Keratinocyte (primary cell): ENCODE results near the gene SIK3.

Source experiments
- CTCF ChIP-seq, 3 experiments: IDR thresholded peaks in 1 of 3; conservative IDR thresholded peaks in 1 of 3; optimal IDR thresholded peaks in 1 of 3; 2 replicates in 2 of 3; 3 replicates in 1 of 3; pipeline versions ENCODE3 to v1.5.1; 2011; ENCODE audit warnings: low read length in 3 of 3, mild to moderate bottlenecking in 3 of 3, moderate library complexity in 2 of 3, control low read depth in 1 of 3, inconsistent platforms in 1 of 3; ENCODE audit not compliant: insufficient read depth in 2 of 3; ENCODE audit errors: extremely low read depth in 1 of 3
- EZH2 ChIP-seq: IDR thresholded peaks from one replicate; pipeline ENCODE4 v1.6.1; 2012; ENCODE audit warnings: inconsistent platforms, mild to moderate bottlenecking, low read length, moderate library complexity

DNA sequence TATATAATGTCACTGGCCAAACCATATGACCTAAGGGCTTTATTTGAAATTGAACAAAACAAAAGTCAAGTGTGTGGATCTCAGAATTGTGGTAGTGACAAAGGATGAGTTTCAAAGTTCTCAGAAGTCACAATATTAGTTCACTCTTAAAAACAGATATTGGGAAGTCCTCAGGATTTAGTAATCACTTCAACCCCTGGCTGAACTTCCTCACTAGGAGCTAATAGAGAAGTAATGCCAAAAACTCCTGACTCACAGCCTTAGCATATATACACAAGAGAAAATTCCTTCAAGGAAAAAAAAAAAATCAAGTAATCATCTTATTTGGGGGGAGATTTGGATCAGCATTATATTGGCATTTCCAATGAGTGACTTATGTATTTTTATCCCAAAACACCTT lies 185.2 kb downstream of the SIK3 start:
- TF ChIP-seq CTCF (optimal IDR thresholded peaks at IDR 0.05 in 1 of 3, IDR thresholded peaks at IDR 0.05 in 1 of 3, conservative IDR thresholded peaks at IDR 0.05 in 1 of 3; ENCODE audit: extremely low read depth in 1 of 3, insufficient read depth in 2 of 3, low read length in 3 of 3) (no peak), EZH2 (no peak)
